H9 (cell line): ENCODE measurements around the gene ENKUR. TPM values are rescaled to one million over a fixed set of nuclear protein-coding genes. Genes with fewer than 3 reads are reported as not detected.

Experiments used
- DNase-seq: peaks from one replicate; pipeline ENCODE4 v3.0.0-alpha.2; 2017
- H2AFZ ChIP-seq: one replicate; pipeline ENCODE4 v1.6.1; 2013; ENCODE audit warnings: mild to moderate bottlenecking, low read length, control low read depth, moderate library complexity
- H2AK5ac ChIP-seq: 2 replicates; pipeline ENCODE4 v1.6.1; 2013; ENCODE audit warnings: low read length, control low read depth, mixed read lengths; ENCODE audit not compliant: insufficient read length
- H2BK120ac ChIP-seq: one replicate; pipeline ENCODE4 v1.6.1; 2013; ENCODE audit warnings: low read depth, mild to moderate bottlenecking, low read length, control low read depth, inconsistent platforms; ENCODE audit not compliant: poor library complexity, severe bottlenecking
- H2BK12ac ChIP-seq: 2 replicates; pipeline ENCODE4 v1.6.1; 2013; ENCODE audit warnings: low read length, control low read depth, mixed read lengths, low read depth; ENCODE audit not compliant: insufficient read length
- H2BK15ac ChIP-seq: 2 replicates; pipeline ENCODE4 v1.6.1; 2013; ENCODE audit warnings: low read depth, low read length, control low read depth
- H2BK20ac ChIP-seq: one replicate; pipeline ENCODE4 v1.6.1; 2013; ENCODE audit warnings: low read depth, mild to moderate bottlenecking, low read length, control low read depth, inconsistent platforms; ENCODE audit not compliant: poor library complexity, severe bottlenecking
- H2BK5ac ChIP-seq: 2 replicates; pipeline ENCODE4 v1.6.1; 2013; ENCODE audit warnings: low read length, control low read depth, mixed read lengths; ENCODE audit not compliant: insufficient read length
- H3K14ac ChIP-seq: 2 replicates; pipeline ENCODE4 v1.6.1; 2013; ENCODE audit warnings: low read length, control low read depth; ENCODE audit not compliant: insufficient read depth
- H3K18ac ChIP-seq: 2 replicates; pipeline ENCODE4 v1.6.1; 2013; ENCODE audit warnings: low read depth, mild to moderate bottlenecking, mixed read lengths, low read length, control low read depth; ENCODE audit not compliant: insufficient read length
- H3K23ac ChIP-seq: 2 replicates; pipeline ENCODE4 v1.6.1; 2013; ENCODE audit warnings: low read length, control low read depth, mixed read lengths, low read depth; ENCODE audit not compliant: insufficient read length
- H3K23me2 ChIP-seq: 2 replicates; pipeline ENCODE4 v1.6.1; 2013; ENCODE audit warnings: low read depth, mild to moderate bottlenecking, mixed read lengths, low read length, control low read depth; ENCODE audit not compliant: insufficient read length, poor library complexity, severe bottlenecking
- H3K27ac ChIP-seq: 2 replicates; pipeline ENCODE4 v1.5.1; 2013; ENCODE audit warnings: low read length, control low read depth, mixed read lengths, low read depth; ENCODE audit not compliant: insufficient read length
- H3K27me3 ChIP-seq: 2 replicates; pipeline ENCODE4 v1.6.1; 2013; ENCODE audit warnings: low read length, control low read depth, inconsistent platforms; ENCODE audit not compliant: insufficient read depth
- H3K4ac ChIP-seq: 2 replicates; pipeline ENCODE4 v1.6.1; 2013; ENCODE audit warnings: low read depth, mild to moderate bottlenecking, control low read depth, inconsistent platforms, low read length, moderate library complexity
- H3K4me1 ChIP-seq: 2 replicates; pipeline ENCODE4 v1.6.1; 2013; ENCODE audit warnings: low read length, control low read depth, inconsistent platforms; ENCODE audit not compliant: insufficient read depth
- H3K4me2 ChIP-seq: 2 replicates; pipeline ENCODE4 v1.6.1; 2013; ENCODE audit warnings: low read length, control low read depth, mixed read lengths; ENCODE audit not compliant: insufficient read length, insufficient read depth
- H3K56ac ChIP-seq: 2 replicates; pipeline ENCODE4 v1.6.1; 2013; ENCODE audit warnings: low read depth, mild to moderate bottlenecking, mixed read lengths, low read length, control low read depth; ENCODE audit not compliant: insufficient read length
- H3K79me1 ChIP-seq: 2 replicates; pipeline ENCODE4 v1.6.1; 2013; ENCODE audit warnings: low read depth, mild to moderate bottlenecking, moderate library complexity, low read length, control low read depth, inconsistent platforms; ENCODE audit not compliant: insufficient read depth, poor library complexity, severe bottlenecking
- H3K79me2 ChIP-seq: 2 replicates; pipeline ENCODE4 v1.6.1; 2013; ENCODE audit warnings: low read length, control low read depth, inconsistent platforms; ENCODE audit not compliant: insufficient read depth
- H3K9ac ChIP-seq: 2 replicates; pipeline ENCODE4 v1.6.1; 2013; ENCODE audit warnings: low read length, control low read depth, mixed read lengths; ENCODE audit not compliant: insufficient read length; ENCODE audit errors: extremely low read depth
- H3K9me3 ChIP-seq: one replicate; pipeline ENCODE4 v1.6.1; 2013; ENCODE audit warnings: low read depth, low read length, inconsistent platforms; ENCODE audit not compliant: control insufficient read depth
- H3T11ph ChIP-seq: one replicate; pipeline ENCODE4 v1.6.1; 2013; ENCODE audit warnings: mild to moderate bottlenecking, low read length, control low read depth, inconsistent platforms
- H4K20me1 ChIP-seq: one replicate; pipeline ENCODE4 v1.6.1; 2013; ENCODE audit not compliant: control insufficient read depth, insufficient read length, insufficient read depth
- H4K5ac ChIP-seq: 2 replicates; pipeline ENCODE4 v1.6.1; 2013; ENCODE audit warnings: low read depth, mild to moderate bottlenecking, mixed read lengths, low read length, control low read depth; ENCODE audit not compliant: insufficient read length
- H4K8ac ChIP-seq: replicated peaks from 2 replicates; pipeline ENCODE4 v1.6.1; 2013; ENCODE audit warnings: low read length, control low read depth, mixed read lengths, low read depth; ENCODE audit not compliant: insufficient read length
- H4K91ac ChIP-seq: 2 replicates; pipeline ENCODE4 v1.6.1; 2013; ENCODE audit warnings: low read depth, mild to moderate bottlenecking, moderate library complexity, mixed read lengths, low read length, control low read depth; ENCODE audit not compliant: insufficient read length
- H3K27ac Mint-ChIP-seq, 3 experiments: 2 replicates in 2 of 3; 3 replicates in 1 of 3; pipeline ENCODE4 v1.8.0; 2020 to 2021; ENCODE audit warnings: mixed read lengths in 3 of 3, mild to moderate bottlenecking in 1 of 3, moderate library complexity in 1 of 3
- H3K27me3 Mint-ChIP-seq: 2 replicates; pipeline ENCODE4 v1.8.0; 2021; ENCODE audit warnings: low read depth, mild to moderate bottlenecking, moderate library complexity, mixed read lengths
- H3K36me3 Mint-ChIP-seq, 3 experiments: 2 replicates in 2 of 3; 3 replicates in 1 of 3; pipeline ENCODE4 v1.8.0; 2020 to 2021; ENCODE audit warnings: low read depth in 3 of 3, mixed read lengths in 3 of 3; ENCODE audit not compliant: insufficient read depth in 1 of 3
- H3K4me1 Mint-ChIP-seq, 2 experiments: 2 replicates each; pipeline ENCODE4 v1.8.0; 2020; ENCODE audit warnings: mixed read lengths in 2 of 2
- H3K4me3 Mint-ChIP-seq, 2 experiments: 2 replicates in 1 of 2; 3 replicates in 1 of 2; pipeline ENCODE4 v1.8.0; 2020 to 2021; ENCODE audit warnings: mild to moderate bottlenecking in 2 of 2, mixed read lengths in 2 of 2, moderate library complexity in 1 of 2
- H3K9me3 Mint-ChIP-seq, 2 experiments: 2 replicates in 1 of 2; 3 replicates in 1 of 2; pipeline ENCODE4 v1.8.0; 2020; ENCODE audit warnings: mild to moderate bottlenecking in 2 of 2, mixed read lengths in 2 of 2, moderate library complexity in 1 of 2
- WGBS: extraction: QIAGEN DNeasy Blood & Tissue Kit; methylation state at CpG from one replicate; pipeline ENCODE4 v1.1.7; 2013; ENCODE audit warnings: missing lambda C conversion rate, low lambda C conversion rate, mixed read lengths; ENCODE audit not compliant: insufficient read length; ENCODE audit errors: extremely low coverage; 5-methylcytosine and 5-hydroxymethylcytosine counted together
- total RNA-seq: library from RNA; stranded (reverse); gene quantifications from 2 replicates; pipeline ENCODE4 v1.2.1, GENCODE V29; 2021
- TF ChIP-seq, protein P1 (sequence below): fragments of 200-600 bp; sonication (generic); conservative IDR thresholded peaks from 3 replicates; pipeline ENCODE4 v1.8.0; 2021; ENCODE audit warnings: antibody characterized with exemption, mild to moderate bottlenecking

ENKUR gene
- total RNA-seq, 1 experiment from 2014 or later = not detected

DNA sequence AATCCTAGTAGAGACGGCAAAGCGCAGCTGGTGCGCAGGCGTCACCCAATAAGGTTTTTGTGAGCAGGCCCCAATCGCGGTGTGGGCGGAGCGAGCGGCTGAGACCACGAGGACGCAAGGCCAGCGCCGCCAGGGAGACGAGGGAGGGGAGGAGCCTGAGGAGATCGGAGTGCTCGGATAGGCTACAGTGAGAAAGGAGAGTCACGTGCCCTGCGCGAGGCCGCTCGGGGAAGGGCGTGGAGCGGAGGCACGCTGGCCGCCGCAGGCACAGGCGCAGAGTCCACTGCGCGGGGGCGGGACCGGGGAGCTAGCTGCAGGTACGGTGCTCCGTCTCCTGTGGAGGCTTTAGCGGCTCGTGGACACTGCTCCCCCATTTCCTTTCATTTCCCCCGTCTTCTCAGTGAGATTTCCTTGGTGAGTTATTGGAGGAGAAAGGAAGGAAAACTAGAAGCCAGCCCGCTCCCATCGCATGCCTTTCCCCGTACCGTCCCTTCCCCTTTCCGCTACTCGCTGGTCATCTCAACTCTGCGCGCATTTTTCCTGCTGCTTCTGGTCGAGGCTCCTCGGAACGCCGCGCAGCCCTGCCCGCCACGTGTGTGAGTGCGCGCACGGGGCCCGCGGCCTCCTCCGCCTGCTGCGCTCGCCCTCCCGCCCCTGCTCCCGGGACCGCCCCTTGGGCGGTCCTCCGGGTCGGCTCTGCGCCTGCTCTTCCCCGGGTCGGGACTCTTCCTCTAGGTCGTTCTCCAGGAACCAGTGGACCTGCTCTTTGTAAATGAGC is 607 bp upstream of the ENKUR start, which contains the start of gene THNSL1:
THNSL1 (plus strand) TSS at position 237 of the 778 bp plus-strand sequence. CDS start 6,612 bp downstream, outside the sequence.
- Histone ChIP-seq H3K4me1 (no peaks in the 10 kb centered on the region), H3K18ac (peak within 1 kb of the TSS; percentile 93), H4K20me1 (no peaks in the 10 kb centered on the region), H3K79me2 (no peaks in the 10 kb centered on the region), H2AFZ (peak within 1 kb of the TSS; percentile 83), H3K9me3 (no peaks in the 10 kb centered on the region), H3K23me2 (peaks cover 10% of the 10 kb centered on the region), H3K9ac (peak within 1 kb of the TSS; percentile 74), H2AK5ac (no peak within 1 kb of the TSS), H2BK20ac (no peak within 1 kb of the TSS), H2BK15ac (no peak within 1 kb of the TSS), H4K8ac (no peak within 1 kb of the TSS), H3K27ac (peak within 1 kb of the TSS; percentile 59), H3K4ac (no peak within 1 kb of the TSS; the same call in 1 of the 2 replicates), H3K23ac (no peak within 1 kb of the TSS), H2BK12ac (peak within 1 kb of the TSS; percentile 40), H3K79me1 (no peaks in the 10 kb centered on the region), H2BK5ac (no peak within 1 kb of the TSS), H3K14ac (peak within 1 kb of the TSS; percentile 95), H3K56ac (no peak within 1 kb of the TSS), H3K27me3 (no peaks in the 10 kb centered on the region), H4K91ac (no peak within 1 kb of the TSS), H2BK120ac (no peak within 1 kb of the TSS), H3K4me2 (peak within 1 kb of the TSS; percentile 51), H4K5ac (peak within 1 kb of the TSS; percentile 59), H3T11ph (no peak within 1 kb of the TSS)
- peak; percentile 99 for DNase-seq
- Mint-ChIP-seq H3K27me3 (no peaks in the 10 kb centered on the region), H3K4me1 (peaks cover 8 to 11% of the 10 kb centered on the region in 2 experiments), H3K4me3 (peak within 1 kb of the TSS; percentile 79 to 82), H3K27ac (peak within 1 kb of the TSS; percentile 98), H3K9me3 (peaks cover 0 to 4% of the 10 kb centered on the region in 2 experiments; a peak in 2 of 5 replicates), H3K36me3 (peaks cover 0 to 5% (median 0%) of the 10 kb centered on the region in 3 experiments; a peak in 4 of 7 replicates)
- TF ChIP-seq, protein P1, sequence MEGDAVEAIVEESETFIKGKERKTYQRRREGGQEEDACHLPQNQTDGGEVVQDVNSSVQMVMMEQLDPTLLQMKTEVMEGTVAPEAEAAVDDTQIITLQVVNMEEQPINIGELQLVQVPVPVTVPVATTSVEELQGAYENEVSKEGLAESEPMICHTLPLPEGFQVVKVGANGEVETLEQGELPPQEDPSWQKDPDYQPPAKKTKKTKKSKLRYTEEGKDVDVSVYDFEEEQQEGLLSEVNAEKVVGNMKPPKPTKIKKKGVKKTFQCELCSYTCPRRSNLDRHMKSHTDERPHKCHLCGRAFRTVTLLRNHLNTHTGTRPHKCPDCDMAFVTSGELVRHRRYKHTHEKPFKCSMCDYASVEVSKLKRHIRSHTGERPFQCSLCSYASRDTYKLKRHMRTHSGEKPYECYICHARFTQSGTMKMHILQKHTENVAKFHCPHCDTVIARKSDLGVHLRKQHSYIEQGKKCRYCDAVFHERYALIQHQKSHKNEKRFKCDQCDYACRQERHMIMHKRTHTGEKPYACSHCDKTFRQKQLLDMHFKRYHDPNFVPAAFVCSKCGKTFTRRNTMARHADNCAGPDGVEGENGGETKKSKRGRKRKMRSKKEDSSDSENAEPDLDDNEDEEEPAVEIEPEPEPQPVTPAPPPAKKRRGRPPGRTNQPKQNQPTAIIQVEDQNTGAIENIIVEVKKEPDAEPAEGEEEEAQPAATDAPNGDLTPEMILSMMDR = no peak
- WGBS = no CpG with 5 or more reads among the region's 69 CpGs
